HepG2 (cell line): ENCODE measurements around the gene CD58. TPM values are rescaled to one million over a fixed set of nuclear protein-coding genes. Genes with fewer than 3 reads are reported as not detected.
"Not testable (repeated sequence)": the region's sequence is repeated elsewhere in the genome, so short reads cannot be mapped to it uniquely, and the experiment has no call there.

Experiments used
- ATAC-seq: fragments of 200-7000 bp; cut with Tn5 transposase; 3 replicates; pipeline ENCODE4 v1.9.1; 2020; ENCODE audit warnings: mild to moderate bottlenecking, moderate library complexity
- BruUV-seq: library from RNA; stranded (reverse); fragments of 400-500 nt; replicated peaks from 2 replicates; lab custom pipeline; 2021; lab: Mats Ljungman, UMichigan
- CTCF ChIA-PET: fragments of 300-600 bp; formaldehyde crosslinking; extraction: SDS; loops from one replicate; lab custom pipeline; 2021; ENCODE audit warnings: low total read pairs, inconsistent platforms, low intra/inter-chr PET ratio; lab: Yijun Ruan, JAX
- POLR2A ChIA-PET: fragments of 350-600 bp; sonication (Branson Sonifier 250); formaldehyde crosslinking; loops from one replicate; lab custom pipeline; 2020; ENCODE audit warnings: antibody characterized with exemption, inconsistent platforms; lab: Yijun Ruan, JAX
- DNase-seq: peaks from one replicate; pipeline ENCODE4 v3.0.0-alpha.2; 2015; ENCODE audit warnings: low spot score
- FAIRE-seq: peaks from 3 replicates; lab custom pipeline; 2011; peaks lifted over from hg19 to GRCh38; lab: Jason Lieb, UNC
- H2AFZ ChIP-seq: one replicate; pipeline ENCODE4 v1.6.1; 2011; ENCODE audit warnings: low read length, inconsistent platforms
- H3K27ac ChIP-seq: fragments of 300-600 bp; 3 replicates; pipeline ENCODE4 v1.8.0; 2011; ENCODE audit warnings: mixed run types, mild to moderate bottlenecking, mixed read lengths, low read length, inconsistent platforms; ENCODE audit not compliant: insufficient read depth; ENCODE audit errors: extremely low read length
- H3K27me3 ChIP-seq, 2 experiments: fragments of 200-600 bp in 1 of 2; 2 replicates in 1 of 2; 3 replicates in 1 of 2; pipeline versions ENCODE4 v1.6.0 to v1.8.0; 2011; ENCODE audit warnings: low read length in 2 of 2, mild to moderate bottlenecking in 2 of 2, moderate library complexity in 2 of 2, inconsistent platforms in 1 of 2; ENCODE audit not compliant: insufficient read depth in 2 of 2, control insufficient read depth in 1 of 2
- H3K36me3 ChIP-seq, 2 experiments: fragments of 200-600 bp in 1 of 2; replicated peaks in 1 of 2; 2 replicates in 1 of 2; 3 replicates in 1 of 2; pipeline versions ENCODE4 v1.5.1 to v1.8.0; 2011; ENCODE audit warnings: low read length in 2 of 2, inconsistent platforms in 1 of 2; ENCODE audit not compliant: insufficient read depth in 2 of 2, control insufficient read depth in 1 of 2
- H3K4me1 ChIP-seq: 2 replicates; pipeline ENCODE4 v1.5.1; 2012; ENCODE audit warnings: low read length, inconsistent platforms; ENCODE audit not compliant: insufficient read depth
- H3K4me2 ChIP-seq: 2 replicates; pipeline ENCODE4 v1.6.0; 2011; ENCODE audit warnings: low read depth, low read length, inconsistent platforms
- H3K4me3 ChIP-seq, 3 experiments: fragments of 200-600 bp in 1 of 3; sonication (generic), shearing (Covaris generic) in 1 of 3; replicated peaks in 1 of 3; 2 replicates each; pipeline ENCODE4 v1.5.1; 2011 to 2016; ENCODE audit warnings: low read length in 3 of 3, inconsistent platforms in 2 of 3, low read depth in 2 of 3, mild to moderate bottlenecking in 2 of 3, control low read depth in 1 of 3, mixed read lengths in 1 of 3; ENCODE audit not compliant: insufficient read depth in 1 of 3
- H3K79me2 ChIP-seq: one replicate; pipeline ENCODE4 v1.6.1; 2011; ENCODE audit warnings: low read length, inconsistent platforms; ENCODE audit not compliant: insufficient read depth
- H3K9ac ChIP-seq: 2 replicates; pipeline ENCODE4 v1.6.0; 2011; ENCODE audit warnings: mild to moderate bottlenecking, low read depth, low read length, inconsistent platforms; ENCODE audit not compliant: insufficient read depth
- H3K9me3 ChIP-seq: 2 replicates; pipeline ENCODE4 v1.5.1; 2012; ENCODE audit warnings: mild to moderate bottlenecking, low read length
- H4K20me1 ChIP-seq: 2 replicates; pipeline ENCODE4 v1.6.0; 2011; ENCODE audit warnings: inconsistent platforms, mild to moderate bottlenecking, low read length, moderate library complexity; ENCODE audit not compliant: insufficient read depth
- WGBS: methylation state at CpG from one replicate; pipeline ENCODE4 v1.1.6; 2017; ENCODE audit warnings: low lambda C conversion rate; 5-methylcytosine and 5-hydroxymethylcytosine counted together
- in situ Hi-C: cut with HindIII; loops from 2 replicates; pipeline ENCODE4 v1.10.0; 2017; ENCODE audit warnings: low pct_unique_long_range_greater_than_20kb; ENCODE audit not compliant: extremely low pct_ligation_motif_present
- intact Hi-C: fragments of 100-400 bp; cut with micrococcal nuclease; formaldehyde crosslinking; loops from one replicate; pipeline ENCODE4 v1.10.0; 2022; ENCODE audit not compliant: unreplicated experiment
- polyA plus RNA-seq, 8 experiments: library from polyadenylated mRNA; depleted of rRNA in 3 of 8; stranded (reverse) in 7 of 8; unstranded in 1 of 8; fragments of >200 nt; fragmentation: Illumina TruSeq in 4 of 8; extraction: Trizol in 4 of 8; gene quantifications; 2 replicates each; pipeline versions ENCODE4 v1.2.1 to v1.2.3, GENCODE V29; 2011 to 2016; ENCODE audit warnings: low read depth in 4 of 8, missing spikeins in 1 of 8, mixed read lengths in 1 of 8; ENCODE audit not compliant: insufficient read depth in 1 of 8
- total RNA-seq, 5 experiments: library from RNA; depleted of rRNA; stranded (reverse); fragments of >200 nt; fragmentation: Illumina TruSeq; extraction: Trizol; gene quantifications; 2 replicates each; pipeline ENCODE4 v1.2.3, GENCODE V29; 2016; ENCODE audit warnings: low read depth in 1 of 5

The CD58 gene
- total and polyA plus RNA-seq, 2 of the 13 experiments (the other 11 are each of a cell fraction or from before 2014, with no cell fraction given): 9.4 to 13.5 TPM

GRCh38 chr1:116604408-116604807 is 33.6 kb upstream of the CD58 start:
- ATAC-seq, H3K4me1 ChIP-seq, H3K27ac ChIP-seq: not testable (repeated sequence)

GRCh38 chr1:116603646-116604045 is 32.8 kb upstream of the CD58 start:
- intact Hi-C loops, CTCF ChIA-PET, ATAC-seq, H3K27me3 ChIP-seq, H3K4me3 ChIP-seq, H2AFZ ChIP-seq, H3K36me3 ChIP-seq, in situ Hi-C loops, H3K9me3 ChIP-seq, DNase-seq, H3K79me2 ChIP-seq, H3K27ac ChIP-seq, H3K9ac ChIP-seq, BruUV-seq, H4K20me1 ChIP-seq, POLR2A ChIA-PET, H3K4me1 ChIP-seq, FAIRE-seq, H3K4me2 ChIP-seq: not testable (repeated sequence)
- 87% methylated on average over 3 of the region's 21 CpGs for WGBS

More at GRCh38 chr1:116604408-116604807, 33.6 kb upstream of the CD58 start:
- H3K4me2 ChIP-seq, H3K9me3 ChIP-seq, FAIRE-seq, H2AFZ ChIP-seq, H3K27me3 ChIP-seq, intact Hi-C loops, CTCF ChIA-PET, H3K9ac ChIP-seq, H3K79me2 ChIP-seq, POLR2A ChIA-PET, H3K4me3 ChIP-seq, DNase-seq, H4K20me1 ChIP-seq, BruUV-seq, H3K36me3 ChIP-seq, in situ Hi-C loops: not testable (repeated sequence)
- 44% methylated on average over 6 of the region's 6 CpGs for WGBS

DNA sequence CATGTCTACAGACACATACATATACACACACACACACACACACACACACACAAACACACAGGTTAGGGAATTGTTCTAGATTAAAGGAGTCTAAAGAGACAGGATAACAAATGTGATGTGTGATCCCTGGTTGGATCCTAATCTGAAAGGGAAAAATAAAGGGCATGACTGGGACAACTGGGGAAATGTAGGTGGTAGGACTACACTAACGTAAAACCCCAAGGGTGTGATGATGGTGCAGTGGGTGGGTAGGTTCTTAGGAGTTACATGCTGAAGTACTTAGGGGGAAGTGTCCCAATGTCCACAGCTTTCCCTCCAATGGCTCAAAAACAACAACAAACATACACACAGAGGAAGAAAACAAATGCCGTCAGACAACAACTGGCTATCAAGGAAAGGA is 28.5 kb upstream of the CD58 start:
- POLR2A ChIA-PET, H3K9ac ChIP-seq, H3K79me2 ChIP-seq, intact Hi-C loops, H3K4me2 ChIP-seq, H3K4me1 ChIP-seq, DNase-seq, BruUV-seq, ATAC-seq, in situ Hi-C loops, H4K20me1 ChIP-seq, H3K4me3 ChIP-seq, H3K36me3 ChIP-seq, H3K27me3 ChIP-seq, H2AFZ ChIP-seq, CTCF ChIA-PET, H3K27ac ChIP-seq, H3K9me3 ChIP-seq: not testable (repeated sequence)
- WGBS: 69% methylated on average over 2 of the region's 2 CpGs
- peak; percentile 8 for FAIRE-seq

GRCh38 chr1:116598420-116599036 is 27.7 kb upstream of the CD58 start:
- H3K9ac ChIP-seq, H2AFZ ChIP-seq, H3K27me3 ChIP-seq, CTCF ChIA-PET, H3K27ac ChIP-seq, H3K4me3 ChIP-seq, H3K4me1 ChIP-seq, H3K4me2 ChIP-seq, BruUV-seq, FAIRE-seq, H4K20me1 ChIP-seq, ATAC-seq, intact Hi-C loops, DNase-seq, H3K36me3 ChIP-seq, H3K79me2 ChIP-seq, POLR2A ChIA-PET, H3K9me3 ChIP-seq, in situ Hi-C loops: not testable (repeated sequence)
- WGBS: 43% methylated on average over 8 of the region's 11 CpGs
